Loucy (cell line): ENCODE results near the gene PAEP.

ENCODE experiments used
- CTCF ChIP-seq: fragments of 200-600 bp; sonication (generic); conservative IDR thresholded peaks from 2 replicates; pipeline ENCODE4 v1.5.1; 2014; ENCODE audit warnings: mild to moderate bottlenecking, antibody characterized with exemption, low read length
- EZH2phosphoT487 ChIP-seq: fragments of 200-600 bp; IDR thresholded peaks from 2 replicates; pipeline ENCODE4 v1.6.1; 2018; ENCODE audit warnings: antibody characterized with exemption, mild to moderate bottlenecking, moderate library complexity, borderline replicate concordance

- TF ChIP-seq CTCF (no peak), EZH2phosphoT487 (no peak)
These were observed 31.1 kb downstream of the PAEP start for GRCh38 chr9:135592625-135593024.
